ENCODE data around the gene ZNF462. TPM values are rescaled to one million over a fixed set of nuclear protein-coding genes. Genes with fewer than 3 reads are reported as not detected.

Gene ZNF462
- total RNA-seq, 1 donor from 2014 or later = 25.8 TPM

- no peaks in the 10 kb centered on the region for H3K9me3 Mint-ChIP-seq (ENCODE audit: low read depth)
- H3K27me3 Mint-ChIP-seq (ENCODE audit: low read depth) = no peaks in the 10 kb centered on the region
- peak overlapping the region; percentile 98 for H3K4me3 Mint-ChIP-seq (ENCODE audit: unreplicated experiment)
- H3K27ac Mint-ChIP-seq (ENCODE audit: unreplicated experiment) = peak overlapping the region; percentile 97
- H3K4me1 Mint-ChIP-seq (ENCODE audit: low read depth) = peaks cover 76% of the 10 kb centered on the region
- DNase-seq (ENCODE audit: low spot score) = no peak
- peaks cover 1% of the 10 kb centered on the region for H3K36me3 Mint-ChIP-seq (ENCODE audit: low read depth)
- no peak for TF ChIP-seq CTCF (IDR thresholded peaks at IDR 0.05)
Observed at GRCh38 chr9:106864373-106865143, 1.6 kb downstream of the ZNF462 start.

- no peak overlapping the region for H3K4me3 Mint-ChIP-seq (ENCODE audit: unreplicated experiment)
- H3K4me1 Mint-ChIP-seq (ENCODE audit: low read depth) = peaks cover 78% of the 10 kb centered on the region
- no peak overlapping the region for H3K27ac Mint-ChIP-seq (ENCODE audit: unreplicated experiment)
- DNase-seq (ENCODE audit: low spot score) = no peak
- no peaks in the 10 kb centered on the region for H3K27me3 Mint-ChIP-seq (ENCODE audit: low read depth)
- no peak for TF ChIP-seq CTCF (IDR thresholded peaks at IDR 0.05)
- peaks cover 1% of the 10 kb centered on the region for H3K36me3 Mint-ChIP-seq (ENCODE audit: low read depth)
- no peaks in the 10 kb centered on the region for H3K9me3 Mint-ChIP-seq (ENCODE audit: low read depth)
Observed at GRCh38 chr9:106866243-106866642, 3.3 kb downstream of the ZNF462 start.

GRCh38 chr9:106867286-106867685 lies 4.3 kb downstream of the ZNF462 start:
- DNase-seq (ENCODE audit: low spot score) = no peak
- Mint-ChIP-seq H3K27ac (ENCODE audit: unreplicated experiment) (no peak overlapping the region), H3K4me3 (ENCODE audit: unreplicated experiment) (no peak overlapping the region), H3K36me3 (ENCODE audit: low read depth) (peaks cover 3% of the 10 kb centered on the region), H3K9me3 (ENCODE audit: low read depth) (no peaks in the 10 kb centered on the region), H3K27me3 (ENCODE audit: low read depth) (no peaks in the 10 kb centered on the region), H3K4me1 (ENCODE audit: low read depth) (peaks cover 74% of the 10 kb centered on the region)
- TF ChIP-seq CTCF (IDR thresholded peaks at IDR 0.05) = no peak

GRCh38 chr9:106868087-106868486 lies 5.1 kb downstream of the ZNF462 start:
- peaks cover 3% of the 10 kb centered on the region for H3K36me3 Mint-ChIP-seq (ENCODE audit: low read depth)
- H3K4me1 Mint-ChIP-seq (ENCODE audit: low read depth) = peaks cover 73% of the 10 kb centered on the region
- H3K27ac Mint-ChIP-seq (ENCODE audit: unreplicated experiment) = peak overlapping the region; percentile 55
- TF ChIP-seq CTCF (IDR thresholded peaks at IDR 0.05) = no peak
- H3K4me3 Mint-ChIP-seq (ENCODE audit: unreplicated experiment) = no peak overlapping the region
- no peaks in the 10 kb centered on the region for H3K27me3 Mint-ChIP-seq (ENCODE audit: low read depth)
- H3K9me3 Mint-ChIP-seq (ENCODE audit: low read depth) = no peaks in the 10 kb centered on the region
- DNase-seq (ENCODE audit: low spot score) = no peak

- peak overlapping the region; percentile 55 for H3K27ac Mint-ChIP-seq (ENCODE audit: unreplicated experiment)
- TF ChIP-seq CTCF (IDR thresholded peaks at IDR 0.05) = no peak
- no peak for DNase-seq (ENCODE audit: low spot score)
- no peaks in the 10 kb centered on the region for H3K27me3 Mint-ChIP-seq (ENCODE audit: low read depth)
- no peaks in the 10 kb centered on the region for H3K9me3 Mint-ChIP-seq (ENCODE audit: low read depth)
- peaks cover 3% of the 10 kb centered on the region for H3K36me3 Mint-ChIP-seq (ENCODE audit: low read depth)
- no peak overlapping the region for H3K4me3 Mint-ChIP-seq (ENCODE audit: unreplicated experiment)
- H3K4me1 Mint-ChIP-seq (ENCODE audit: low read depth) = peaks cover 73% of the 10 kb centered on the region
Observed at GRCh38 chr9:106868565-106868964, 5.6 kb downstream of the ZNF462 start.

Data from chondrocyte (in vitro differentiated cells).